ENCODE measurements around the gene NLRX1.
A peak's percentile ranks its signal among the peaks of the same experiment; 100 is the strongest.
"Not testable (repeated sequence)": the region's sequence is repeated elsewhere in the genome, so short reads cannot be mapped to it uniquely, and the experiment has no call there.

NLRX1 gene

GRCh38 chr11:119206511-119207414 lies 38.2 kb downstream of the NLRX1 start:
- H3K4me3 Mint-ChIP-seq = peak overlapping the region; percentile 92 to 93
- ATAC-seq (peak; percentile 59), DNase-seq (peak in 1 of 2 donors; percentile 63)
- no peaks in the 10 kb centered on the region for H3K27me3 Mint-ChIP-seq
- peaks cover 34% of the 10 kb centered on the region for H3K4me1 Mint-ChIP-seq
- H3K9me3 Mint-ChIP-seq = no peaks in the 10 kb centered on the region
- H3K27ac Mint-ChIP-seq = peak overlapping the region; percentile 74 to 91

DNA sequence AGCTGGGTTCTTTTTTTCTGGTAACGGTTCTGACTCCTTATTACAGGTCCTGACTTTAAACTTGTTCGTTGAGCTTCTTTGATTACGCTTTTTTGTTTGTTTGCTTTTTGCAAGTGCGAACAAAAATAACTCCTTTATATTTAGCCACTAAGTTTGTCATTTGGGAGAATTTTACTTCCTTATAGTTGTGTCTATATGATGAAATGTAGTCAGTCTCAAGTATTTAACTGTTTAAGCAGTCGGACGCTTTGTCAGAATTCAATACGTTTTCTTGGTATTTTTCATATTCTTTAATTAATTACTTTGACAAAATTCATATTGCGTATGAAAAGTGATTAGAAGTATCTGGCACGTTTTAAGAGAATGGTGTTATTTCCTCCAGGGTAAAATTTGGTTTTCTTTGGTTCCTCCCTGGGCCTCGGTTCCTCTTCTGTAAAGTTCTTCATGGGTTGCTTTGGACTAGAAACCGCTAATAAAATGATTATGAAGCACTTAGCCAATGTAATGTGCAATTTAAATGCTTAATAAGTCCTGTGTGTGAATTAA lies 39.0 kb downstream of the NLRX1 start:
- peaks cover 34% of the 10 kb centered on the region for H3K4me1 Mint-ChIP-seq
- peak overlapping the region in 1 of 2 donors; percentile 30 for H3K27ac Mint-ChIP-seq
- no peaks in the 10 kb centered on the region for H3K27me3 Mint-ChIP-seq
- no peaks in the 10 kb centered on the region for H3K9me3 Mint-ChIP-seq
- DNase-seq (no peak), ATAC-seq (no peak)
- peak overlapping the region; percentile 92 to 93 for H3K4me3 Mint-ChIP-seq

DNA sequence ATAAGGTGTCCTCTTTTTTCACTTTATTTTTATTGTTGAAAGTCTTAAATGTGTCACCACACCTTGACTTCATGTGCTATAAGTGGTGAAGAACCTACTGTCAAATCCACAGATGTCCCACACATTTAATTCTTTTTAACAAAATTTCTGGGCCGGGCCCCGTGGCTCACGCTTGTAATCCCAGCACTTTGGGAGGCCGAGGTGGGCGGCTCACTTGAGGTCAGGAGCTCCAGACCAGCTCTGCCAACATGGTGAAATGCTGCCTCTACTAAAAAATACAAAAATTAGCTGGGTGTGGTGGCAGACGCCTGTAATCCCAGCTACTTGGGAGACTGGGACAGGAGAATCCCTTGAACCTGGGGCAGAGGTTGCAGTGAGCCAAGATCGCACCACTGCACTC lies 40.7 kb downstream of the NLRX1 start:
- no peak for ATAC-seq
- no peaks in the 10 kb centered on the region for H3K9me3 Mint-ChIP-seq
- H3K27me3 Mint-ChIP-seq = no peaks in the 10 kb centered on the region
- peaks cover 47% of the 10 kb centered on the region for H3K4me1 Mint-ChIP-seq
- H3K4me3 Mint-ChIP-seq = no peak overlapping the region
- H3K27ac Mint-ChIP-seq = peak overlapping the region in 1 of 2 donors; percentile 44
- DNase-seq = no peak

GRCh38 chr11:119210050-119210449 lies 41.5 kb downstream of the NLRX1 start:
- no peaks in the 10 kb centered on the region for H3K27me3 Mint-ChIP-seq
- peaks cover 51% of the 10 kb centered on the region for H3K4me1 Mint-ChIP-seq
- H3K27ac Mint-ChIP-seq = no peak overlapping the region
- H3K4me3 Mint-ChIP-seq = no peak overlapping the region
- H3K9me3 Mint-ChIP-seq = no peaks in the 10 kb centered on the region
- DNase-seq (no peak), ATAC-seq (no peak)

DNA sequence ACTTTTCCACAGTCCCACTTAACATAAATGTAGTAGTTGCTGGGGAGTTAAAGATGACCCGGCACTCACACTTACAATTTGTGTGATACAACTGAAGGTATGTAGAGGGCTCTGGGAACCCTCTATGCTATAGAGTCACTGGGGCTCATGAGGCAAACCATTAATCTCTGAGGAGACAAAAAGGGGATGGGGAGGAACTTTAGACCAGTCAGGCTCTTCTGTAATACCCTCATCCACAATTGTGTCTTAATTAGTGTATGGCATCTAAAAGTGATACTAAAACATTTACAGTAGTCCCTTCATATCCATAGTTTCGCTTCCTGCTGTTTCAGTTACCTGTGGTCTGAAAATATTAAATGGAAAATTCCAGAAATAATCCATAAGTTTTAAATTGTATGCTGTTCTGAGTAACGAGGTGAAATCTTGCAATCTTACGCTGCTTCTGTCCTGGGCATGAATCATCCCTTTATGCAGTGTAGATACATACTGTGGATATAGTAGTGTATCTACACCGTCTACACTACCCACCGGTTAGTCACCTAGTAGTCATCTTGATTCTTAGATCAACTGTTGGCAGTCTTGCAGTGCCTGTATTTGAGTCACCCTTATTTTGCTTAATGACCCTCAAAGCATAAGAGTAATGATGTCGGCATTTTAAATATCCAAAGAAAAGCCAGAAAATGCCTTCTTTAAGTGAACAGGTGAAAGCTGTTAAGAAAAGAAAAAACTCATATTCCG lies 49.8 kb downstream of the NLRX1 start:
- Mint-ChIP-seq H3K27me3 (no peaks in the 10 kb centered on the region), H3K4me1 (peaks cover 44% of the 10 kb centered on the region), H3K27ac (no peak overlapping the region), H3K4me3 (no peak overlapping the region), H3K9me3 (no peaks in the 10 kb centered on the region)
- ATAC-seq (peak; percentile 100), DNase-seq (no peak)

DNA sequence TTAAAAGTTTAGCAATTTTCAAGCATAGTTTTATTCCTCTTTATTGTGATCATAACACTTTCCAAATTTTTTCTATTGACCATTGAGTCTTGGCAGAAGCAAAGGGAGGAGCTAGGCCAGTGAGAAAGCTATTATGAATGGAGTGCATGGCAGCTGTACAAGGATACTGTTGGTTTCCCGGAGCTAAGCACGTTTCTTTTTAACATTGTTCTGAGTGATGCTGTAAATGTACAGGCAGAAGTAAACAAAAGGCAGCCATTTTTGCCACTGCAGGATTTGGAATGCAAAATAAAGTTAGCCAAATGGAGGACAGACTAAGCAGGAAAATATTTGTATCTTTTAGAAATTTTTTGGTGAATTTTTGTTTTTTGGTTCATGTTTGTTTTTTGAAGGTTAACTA lies 53.8 kb downstream of the NLRX1 start:
- ATAC-seq (no peak), DNase-seq (no peak)
- Mint-ChIP-seq H3K27me3 (no peaks in the 10 kb centered on the region), H3K4me3 (no peak overlapping the region), H3K4me1 (peaks cover 47% of the 10 kb centered on the region), H3K27ac (no peak overlapping the region), H3K9me3 (no peaks in the 10 kb centered on the region)

DNA sequence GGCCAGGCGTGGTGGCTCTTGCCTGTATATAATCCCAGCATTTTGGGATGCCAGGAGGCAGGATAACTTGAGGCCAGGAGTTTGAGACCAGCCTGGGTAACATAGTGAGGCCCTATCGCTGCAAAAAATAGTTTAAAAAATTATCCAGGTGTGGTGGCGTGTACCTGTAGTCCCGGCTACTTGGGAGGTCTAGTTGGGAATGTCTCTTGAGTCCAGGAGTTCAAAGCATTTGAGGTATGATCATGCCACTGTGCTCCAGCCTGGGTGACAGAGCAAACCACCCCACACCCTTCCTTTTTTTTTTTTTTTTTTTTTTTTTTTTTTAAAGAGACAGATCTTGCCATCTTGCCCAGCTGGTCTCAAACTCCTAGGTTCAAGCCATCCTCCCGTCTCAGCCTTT lies 54.4 kb downstream of the NLRX1 start:
- Mint-ChIP-seq H3K4me1 (peaks cover 45% of the 10 kb centered on the region), H3K27ac (no peak overlapping the region), H3K27me3 (no peaks in the 10 kb centered on the region), H3K4me3 (no peak overlapping the region), H3K9me3 (no peaks in the 10 kb centered on the region)
- no peak for DNase-seq
- ATAC-seq = no peak

DNA sequence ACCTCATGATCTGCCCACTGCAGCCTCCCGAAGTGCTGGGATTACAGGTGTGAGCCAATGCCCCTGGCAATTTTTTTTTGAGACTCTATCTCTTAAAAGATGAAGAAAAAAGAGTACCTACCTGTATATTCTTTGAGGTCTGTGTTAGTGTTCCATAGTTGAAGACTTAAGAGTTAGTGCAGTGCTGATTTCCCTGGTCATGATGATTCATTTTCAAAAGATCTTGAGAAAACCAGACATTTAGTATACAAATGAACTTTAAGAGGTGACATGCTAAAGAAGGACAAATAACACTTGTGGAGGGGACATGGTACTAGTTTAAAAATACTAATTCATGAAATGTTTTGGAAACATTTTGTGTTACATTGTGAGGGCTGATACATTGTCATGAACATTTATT lies 55.3 kb downstream of the NLRX1 start:
- Mint-ChIP-seq H3K27ac (peak overlapping the region in 1 of 2 donors; percentile 37), H3K4me3 (no peak overlapping the region), H3K4me1 (peaks cover 45% of the 10 kb centered on the region), H3K9me3 (no peaks in the 10 kb centered on the region), H3K27me3 (no peaks in the 10 kb centered on the region)
- ATAC-seq (no peak), DNase-seq (no peak)

DNA sequence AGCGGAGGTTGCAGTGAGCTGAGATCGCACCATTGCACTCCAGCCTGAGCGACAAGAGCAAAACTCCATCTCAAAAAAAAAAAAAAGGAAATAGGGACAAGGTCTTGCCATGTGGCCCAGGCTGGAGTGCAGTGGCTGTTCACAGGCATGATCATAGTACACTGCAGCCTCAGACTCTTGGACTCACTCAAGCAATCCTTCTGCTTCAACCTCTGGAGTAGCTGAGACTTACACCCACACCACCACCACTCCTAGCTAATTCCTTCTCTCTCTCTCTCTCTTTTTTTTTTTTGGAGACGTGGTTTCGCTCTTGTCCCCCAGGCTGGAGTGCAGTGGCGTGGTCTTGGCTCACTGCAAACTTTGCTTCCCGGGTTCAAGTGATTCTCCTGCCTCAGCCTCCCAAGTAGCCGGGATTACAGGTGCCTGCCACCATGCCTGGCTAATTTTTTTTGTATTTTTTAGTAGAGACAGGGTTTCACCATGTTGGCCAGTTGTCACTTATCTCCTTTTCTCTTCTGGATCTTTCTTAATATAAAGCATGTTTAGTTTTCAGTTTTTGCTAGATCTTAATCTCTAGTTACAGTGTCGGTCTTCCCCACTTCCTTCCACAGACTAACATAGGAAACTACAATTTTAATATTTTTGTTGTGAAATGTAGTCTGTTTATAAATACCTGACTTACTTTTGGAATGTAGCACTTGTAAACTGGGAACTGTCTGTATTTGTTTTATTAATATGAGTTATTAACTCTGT lies 60.2 kb downstream of the NLRX1 start:
- not testable (repeated sequence) for H3K27me3 Mint-ChIP-seq, H3K9me3 Mint-ChIP-seq, DNase-seq, ATAC-seq
- Mint-ChIP-seq H3K4me1 (peaks cover 55% of the 10 kb centered on the region), H3K27ac (peak overlapping the region in 1 of 2 donors; percentile 91), H3K4me3 (peak overlapping the region; percentile 61 to 62)

GRCh38 chr11:119229288-119229672 lies 60.8 kb downstream of the NLRX1 start:
- no peaks in the 10 kb centered on the region for H3K27me3 Mint-ChIP-seq
- peaks cover 49% of the 10 kb centered on the region for H3K4me1 Mint-ChIP-seq
- no peak for ATAC-seq
- peak overlapping the region in 1 of 2 donors; percentile 62 for H3K4me3 Mint-ChIP-seq
- no peak overlapping the region for H3K27ac Mint-ChIP-seq
- H3K9me3 Mint-ChIP-seq = no peaks in the 10 kb centered on the region
- no peak for DNase-seq

DNA sequence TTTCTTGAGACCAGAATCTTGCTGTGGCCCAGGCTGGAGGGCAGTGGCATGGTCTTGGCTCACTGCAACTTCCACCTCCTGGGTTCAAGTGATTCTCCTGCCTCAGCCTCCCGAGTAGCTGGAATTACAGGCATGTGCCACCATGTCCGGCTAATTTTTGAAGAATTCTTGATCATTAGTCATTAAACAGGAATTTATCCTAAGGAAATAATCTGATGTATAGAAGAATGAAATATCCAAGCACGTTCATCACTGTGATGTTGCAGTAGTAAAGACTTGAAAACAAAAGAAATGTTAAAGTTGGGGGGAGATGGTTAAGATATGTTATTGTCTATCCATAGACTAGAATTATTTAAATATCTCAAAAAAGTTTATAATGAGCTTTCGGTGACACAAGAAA lies 61.2 kb downstream of the NLRX1 start:
- Mint-ChIP-seq H3K27me3 (no peaks in the 10 kb centered on the region), H3K27ac (no peak overlapping the region), H3K9me3 (no peaks in the 10 kb centered on the region), H3K4me3 (no peak overlapping the region), H3K4me1 (peaks cover 48% of the 10 kb centered on the region)
- no peak for ATAC-seq
- DNase-seq = no peak

Measured in stimulated activated naive CD8-positive, alpha-beta T cell treated with anti-CD3 and anti-CD28 coated beads, Interleukin-15, amount 100 ng/mL, for 72 hours (primary cell).